Stimulated activated CD4-positive, alpha-beta T cell treated with anti-CD3 and anti-CD28 coated beads, Interleukin-1b, Interleukin-23, amount 100 ng/mL, for 4 hours (primary cell): ENCODE results near the gene CD6.

Experiments used
- DNase-seq, 2 donors: peaks; one replicate each; pipeline ENCODE4 v3.0.0-alpha.2; 2020; ENCODE audit warnings: low read depth in 2 of 2

CD6 gene

DNA sequence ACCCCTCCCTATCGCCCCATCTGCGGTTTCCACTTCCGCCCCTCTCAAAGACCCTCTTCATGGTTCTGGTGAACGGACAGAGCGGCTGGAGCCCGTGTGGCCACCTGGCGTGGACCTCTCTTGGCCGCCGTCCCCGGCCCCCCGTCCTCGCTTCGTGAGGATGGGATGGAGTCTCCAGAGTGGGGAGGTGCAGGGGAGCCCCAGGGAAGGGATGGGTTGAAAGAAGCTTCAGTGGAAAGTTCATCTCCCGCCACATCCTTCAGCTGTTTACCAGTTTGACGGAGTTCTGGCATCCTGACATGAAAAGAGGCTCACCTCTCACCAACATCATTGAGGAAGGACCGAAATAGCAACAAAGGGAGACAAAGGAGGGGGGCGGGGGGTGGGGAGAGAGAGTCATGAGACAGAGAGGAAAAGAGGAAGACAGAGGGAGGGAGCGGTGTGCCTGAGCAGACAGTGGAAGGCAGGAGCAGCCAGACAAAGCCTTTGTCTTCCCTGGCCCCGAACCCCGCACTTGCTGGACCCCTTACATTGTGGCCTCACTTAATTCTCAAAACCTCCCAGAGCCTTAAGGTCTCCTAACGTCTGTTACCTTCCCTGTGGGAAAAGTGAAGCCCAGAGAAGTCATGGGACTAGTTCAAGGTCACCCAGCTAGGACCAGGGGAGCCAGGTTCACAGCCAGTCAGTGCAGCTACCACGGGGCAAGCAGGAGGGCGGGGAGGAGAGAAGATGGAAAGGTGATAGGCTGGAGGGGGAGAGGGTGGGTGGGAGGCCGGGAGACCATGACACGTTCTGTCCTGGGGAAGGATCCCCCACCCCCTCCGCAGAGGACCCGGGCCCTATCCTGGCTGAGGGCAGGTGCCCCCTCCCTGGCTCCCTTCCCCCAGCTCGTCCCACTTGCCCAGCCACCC lies 54.9 kb downstream of the CD6 start:
- peak in 1 of 2 donors; percentile 30 for DNase-seq

DNA sequence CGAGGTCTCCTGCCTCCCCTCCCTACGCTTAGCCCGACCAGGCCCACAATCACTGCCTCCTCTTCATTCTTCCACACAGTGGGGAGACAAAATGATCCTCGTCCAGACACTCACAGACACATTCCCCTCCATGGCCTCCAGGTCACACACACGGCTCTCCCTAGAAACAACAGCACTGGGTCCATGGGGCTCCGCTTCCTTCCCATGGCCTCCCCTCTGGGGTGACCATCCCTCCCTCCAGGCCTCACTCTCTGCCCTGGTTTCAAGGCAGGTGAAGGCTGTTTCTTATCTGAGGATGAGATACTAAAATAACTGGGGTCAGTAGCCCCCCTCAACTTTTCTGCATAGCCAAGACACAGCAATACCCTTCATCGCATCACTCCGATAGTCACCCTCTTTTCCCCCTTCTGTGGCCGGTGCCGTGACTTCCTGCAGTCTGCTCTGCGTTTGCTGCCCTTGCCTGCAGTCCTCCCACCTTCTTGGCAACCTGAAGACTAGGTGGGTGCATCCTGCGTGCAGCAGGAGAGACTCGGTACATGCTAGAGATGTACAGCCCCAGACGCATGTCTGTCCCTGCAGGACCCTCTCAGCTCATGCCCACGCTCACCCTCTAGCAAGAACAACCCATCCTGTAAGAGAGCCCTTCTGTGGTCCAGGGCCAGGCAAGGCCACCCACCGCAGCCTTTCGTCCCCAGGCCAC lies 55.8 kb downstream of the CD6 start:
- DNase-seq, result no peak

DNA sequence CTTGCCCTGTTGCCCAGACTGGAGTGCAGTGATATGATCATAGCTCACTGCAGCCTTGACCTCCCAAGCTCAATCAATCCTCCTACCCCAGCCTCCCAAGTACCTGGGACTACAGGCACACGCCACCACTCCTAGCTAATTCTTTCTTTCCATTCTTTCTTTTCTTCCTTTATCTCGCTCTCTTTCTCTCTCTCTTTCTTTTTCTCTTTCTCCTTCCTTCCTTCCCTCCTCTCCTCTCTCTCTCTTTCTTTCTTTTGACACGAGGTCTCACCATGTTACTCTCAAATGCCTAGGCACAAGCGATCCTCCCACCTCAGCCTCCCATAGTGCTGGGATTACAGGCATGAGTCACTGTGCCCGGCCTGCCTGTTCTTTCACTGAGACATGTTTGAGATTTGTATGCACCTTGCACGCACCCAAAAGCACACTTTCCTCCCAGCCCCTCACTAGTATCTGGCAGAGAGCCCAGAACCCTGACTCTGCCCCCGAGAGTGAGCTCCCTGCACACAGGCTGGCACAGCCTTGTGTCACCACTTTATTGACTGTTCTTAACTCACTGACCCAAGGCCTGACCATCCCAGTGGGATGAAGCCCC lies 56.8 kb downstream of the CD6 start:
- DNase-seq, result peak; percentile 54 to 73

DNA sequence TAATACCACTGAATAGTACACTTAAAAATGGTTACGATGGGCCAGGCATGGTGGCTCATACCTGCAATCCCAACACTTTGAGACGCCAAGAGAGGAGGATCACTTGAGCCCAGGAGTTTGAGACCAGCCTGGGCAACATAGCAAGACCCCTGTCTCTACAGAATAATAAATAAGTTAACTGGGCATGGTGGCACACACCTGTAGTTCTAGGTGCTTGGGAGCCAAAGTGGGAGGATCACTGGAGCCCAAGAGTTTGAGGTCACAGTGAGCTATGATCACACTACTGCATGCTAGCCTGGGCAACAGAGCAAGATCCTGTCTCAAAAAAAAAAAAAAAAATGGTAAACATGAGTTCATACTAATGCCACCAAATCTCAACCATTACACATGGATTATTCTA lies 61.3 kb downstream of the CD6 start:
- no peak for DNase-seq

DNA sequence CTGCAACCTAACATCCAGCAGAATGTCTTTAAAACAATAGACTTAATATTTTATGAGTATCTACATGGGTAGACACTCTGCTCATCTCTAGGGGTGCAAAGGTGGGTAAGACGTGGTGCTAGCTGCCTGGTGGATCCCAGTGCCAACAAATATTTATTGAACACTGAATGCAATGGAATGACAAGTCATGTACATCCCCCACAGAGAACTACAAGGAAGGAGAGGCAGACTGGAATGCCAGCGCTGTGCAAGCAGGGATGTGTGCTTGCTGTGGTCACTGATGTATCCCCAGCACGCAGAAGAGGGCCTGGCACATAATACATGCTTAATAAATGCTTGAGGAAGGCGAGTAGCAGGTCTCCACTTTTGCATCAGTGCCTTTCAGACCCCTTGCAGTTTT lies 61.9 kb downstream of the CD6 start:
- DNase-seq, result no peak

DNA sequence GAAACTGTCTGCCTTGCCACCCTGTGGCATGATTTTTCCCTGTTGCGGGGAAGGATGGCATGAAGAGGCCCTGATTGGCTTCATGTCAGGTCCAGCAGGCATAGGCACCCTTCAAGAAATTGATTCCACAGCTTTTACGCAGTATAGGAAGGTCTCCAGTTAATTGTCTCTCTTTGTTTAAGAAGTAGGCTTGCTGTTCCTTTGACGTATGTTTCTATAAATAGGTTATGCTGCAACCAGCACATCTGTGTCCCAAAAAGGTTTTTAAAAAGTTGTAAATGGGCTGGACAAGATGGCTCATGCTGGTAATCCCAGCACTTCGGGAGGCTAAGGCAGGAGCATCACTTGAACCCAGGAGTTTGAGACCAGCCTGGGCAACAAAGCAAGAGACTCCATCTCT lies 62.6 kb downstream of the CD6 start:
- DNase-seq, result no peak

DNA sequence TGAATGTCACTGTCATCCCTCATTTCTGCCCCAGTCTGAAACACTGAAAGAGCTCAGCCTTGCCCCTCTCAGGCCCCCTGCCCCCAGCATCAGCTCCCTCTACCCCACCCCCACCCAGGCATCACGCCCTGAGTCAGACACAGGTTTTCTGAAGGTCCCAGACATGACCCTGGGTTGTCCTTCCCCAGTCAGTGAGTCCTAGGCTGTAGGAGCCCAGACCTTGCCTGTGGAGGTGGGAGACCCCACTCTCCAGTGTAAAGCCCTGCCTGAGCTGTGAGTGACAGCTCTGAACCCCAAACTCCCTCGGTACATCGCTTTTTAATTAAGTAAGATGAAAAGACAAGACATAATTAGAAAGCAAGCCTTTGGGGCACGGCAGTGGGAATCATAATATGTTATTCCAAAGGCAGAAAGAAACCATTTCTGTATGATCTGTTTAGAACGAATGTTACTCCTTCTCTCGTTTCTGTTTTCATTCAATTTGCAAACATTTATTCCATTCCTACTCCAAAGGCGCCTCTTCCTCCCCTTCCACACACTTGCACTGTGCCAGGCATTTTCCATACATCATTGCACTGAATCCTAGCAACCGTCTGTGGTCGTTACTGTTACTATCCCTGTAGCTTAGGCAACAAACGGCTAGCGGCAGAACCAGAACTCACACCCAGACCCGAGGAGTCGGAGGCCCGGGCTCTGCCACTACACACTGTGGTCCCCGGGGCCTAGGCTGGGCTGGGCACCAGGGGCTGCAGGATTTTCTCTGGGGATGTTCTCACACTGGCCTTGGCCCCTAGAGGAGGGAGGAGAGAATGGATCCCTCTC lies 63.4 kb downstream of the CD6 start:
- no peak for DNase-seq

DNA sequence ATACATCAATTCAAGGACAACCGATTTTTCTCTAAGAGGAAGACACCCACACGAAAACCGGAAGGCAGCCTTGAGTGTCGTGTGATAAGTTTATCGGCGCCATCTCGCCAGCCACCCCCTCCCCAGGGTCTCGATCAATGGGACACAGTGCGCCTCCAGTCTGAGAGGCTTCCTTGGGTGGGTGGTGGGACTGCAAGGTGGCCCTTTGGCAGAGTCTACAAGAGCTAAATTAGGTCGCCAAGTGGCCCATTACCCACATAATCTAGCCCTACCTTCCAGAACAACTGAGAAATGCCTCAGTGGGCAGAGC lies 64.0 kb downstream of the CD6 start:
- DNase-seq, result no peak

DNA sequence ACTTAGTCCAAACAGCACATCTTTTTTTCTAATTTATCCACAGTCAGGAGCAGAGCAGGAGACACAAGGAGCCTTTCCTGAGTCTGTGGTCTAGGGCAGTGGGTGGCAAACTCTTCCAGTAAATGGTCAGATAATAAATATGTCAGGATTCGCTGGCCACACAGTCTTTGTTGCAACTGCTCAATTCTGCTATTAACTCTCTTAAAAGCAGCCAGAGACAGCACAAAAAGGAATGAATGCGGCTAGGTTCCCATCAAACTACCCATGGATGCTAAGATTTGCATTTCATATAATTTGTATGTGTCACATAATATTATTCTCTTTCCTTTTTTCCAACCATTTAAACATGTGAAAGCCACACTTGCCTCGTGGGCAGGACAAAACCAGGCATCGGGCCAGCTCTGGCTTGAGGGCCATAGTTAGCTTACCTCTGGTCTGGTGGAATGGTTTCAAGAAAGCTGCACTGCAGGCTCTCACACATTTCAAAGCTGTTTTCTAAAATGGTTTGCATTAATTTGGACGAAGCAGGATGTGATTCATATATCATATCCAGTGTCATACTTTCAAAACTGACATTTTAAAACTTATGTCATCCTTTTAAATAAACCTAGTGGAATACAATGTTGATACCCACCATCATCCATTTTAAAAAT lies 66.1 kb downstream of the CD6 start:
- DNase-seq, result no peak

DNA sequence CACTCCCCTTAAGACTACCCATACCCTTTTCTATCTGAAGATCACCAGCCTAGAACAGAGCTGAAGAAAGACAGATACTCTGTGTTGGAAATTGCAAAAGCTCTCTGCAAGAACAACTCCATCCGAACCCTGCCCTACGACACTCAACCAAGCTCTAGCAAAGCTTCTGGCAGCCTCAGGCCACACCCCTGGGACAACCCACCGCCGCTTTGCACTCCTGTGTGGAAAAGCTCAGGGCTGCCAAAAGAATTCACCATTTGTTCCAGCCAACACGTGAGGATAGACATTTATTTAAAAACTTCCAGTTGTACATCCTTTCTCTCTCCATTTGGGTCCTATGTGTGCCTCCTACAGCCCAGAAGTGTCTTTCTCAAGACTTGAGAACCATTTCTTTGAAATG lies 68.4 kb downstream of the CD6 start:
- no peak for DNase-seq

DNA sequence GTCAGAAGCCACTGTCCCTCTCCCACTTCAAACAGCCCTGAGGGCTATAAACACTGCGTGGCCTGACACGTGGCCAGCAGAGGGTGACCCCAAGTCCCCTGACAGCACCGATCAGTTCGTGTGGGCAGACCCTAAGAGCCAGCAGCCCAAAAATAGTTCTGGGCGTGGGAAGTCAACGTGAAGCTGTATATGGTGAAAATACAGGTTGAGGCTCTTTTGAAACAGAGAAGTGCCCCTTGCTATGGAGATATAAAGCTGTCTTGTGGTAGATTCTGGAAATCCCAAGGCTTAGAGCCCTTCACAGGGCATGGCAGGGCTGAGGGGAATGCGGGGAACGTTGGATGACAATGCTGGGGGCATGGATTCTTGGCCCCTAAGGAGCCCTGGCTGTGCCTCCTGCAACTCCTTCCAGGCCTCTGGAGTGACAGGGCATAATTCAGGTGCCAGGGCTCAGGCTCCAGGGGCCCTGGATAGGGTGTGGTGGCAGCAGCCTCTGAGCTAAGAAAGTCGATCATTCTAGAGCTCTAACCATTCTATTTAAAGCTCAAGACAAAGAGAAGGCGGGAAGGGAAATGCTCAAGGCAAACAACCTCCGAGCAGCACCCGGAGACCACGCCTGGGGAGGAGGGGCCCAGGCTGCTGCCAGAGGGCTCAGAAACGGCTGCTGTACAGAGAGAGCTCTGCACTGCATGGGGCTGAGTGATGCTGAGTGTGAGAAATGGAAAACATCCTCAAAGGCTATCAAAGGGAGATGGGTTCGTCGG lies 70.5 kb downstream of the CD6 start:
- DNase-seq, result peak; percentile 58 to 70

DNA sequence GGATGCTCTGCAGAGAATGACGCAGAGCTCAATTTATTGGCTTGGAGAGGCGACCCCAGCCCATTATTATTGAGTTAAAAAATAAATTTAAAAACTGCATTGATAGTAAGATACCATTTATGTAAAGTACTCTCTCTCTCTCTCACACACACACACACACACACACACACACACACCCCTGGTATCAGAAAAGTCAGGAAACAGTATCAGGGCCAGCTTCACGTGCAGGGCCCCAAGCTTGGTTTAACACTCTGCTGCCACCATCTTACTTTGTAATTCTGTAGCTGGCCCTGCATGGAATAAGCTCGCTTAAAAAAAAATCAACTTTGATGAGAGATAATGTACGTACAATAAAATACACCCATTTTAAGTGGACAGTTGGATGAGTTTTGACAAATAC lies 71.1 kb downstream of the CD6 start:
- DNase-seq, result no peak

DNA sequence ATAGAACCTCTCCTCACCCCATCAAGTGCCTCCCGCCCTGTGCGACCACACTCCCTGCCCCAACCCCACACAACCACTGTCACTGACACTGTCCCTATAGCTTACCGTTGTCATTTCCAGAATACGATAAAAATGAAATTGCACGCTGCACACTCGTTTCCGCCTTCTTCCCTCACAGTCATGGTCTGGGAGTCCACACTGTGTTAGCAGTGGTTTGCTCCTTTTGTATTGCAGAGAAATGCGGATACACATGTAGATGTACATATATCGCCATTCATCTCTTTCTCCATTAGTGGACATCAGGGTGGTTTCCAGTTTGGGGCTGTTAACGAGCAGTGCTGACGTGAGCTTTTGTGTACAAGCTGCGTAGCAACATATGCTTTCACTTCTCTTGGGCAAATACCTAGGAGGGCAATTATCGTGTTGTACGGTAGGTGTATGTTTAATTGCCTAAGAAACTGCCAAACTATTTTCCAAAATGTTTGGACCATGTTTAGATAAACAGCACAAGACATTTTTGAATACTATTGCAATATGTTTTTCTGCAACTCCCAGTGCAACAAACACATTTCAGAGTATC lies 71.6 kb downstream of the CD6 start:
- DNase-seq, result no peak

DNA sequence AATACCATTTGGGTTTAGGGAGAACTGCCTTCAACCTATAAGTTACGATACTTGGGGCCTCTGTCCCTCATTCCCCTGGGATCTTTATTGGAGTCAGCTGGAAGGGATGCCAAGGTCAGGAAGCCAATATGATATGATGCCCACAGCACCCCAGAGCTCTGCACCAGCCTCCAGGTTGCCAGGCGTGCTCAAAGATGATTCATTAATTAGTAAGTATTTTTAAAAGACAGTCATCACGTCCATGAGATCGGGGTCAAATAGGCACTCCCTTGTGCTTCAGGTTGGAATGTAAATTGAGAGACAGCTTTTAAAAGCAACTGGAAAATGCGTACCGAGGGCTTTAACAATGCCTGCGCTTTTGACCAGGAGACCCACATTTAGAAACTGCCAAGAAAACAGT lies 73.8 kb downstream of the CD6 start:
- no peak for DNase-seq

DNA sequence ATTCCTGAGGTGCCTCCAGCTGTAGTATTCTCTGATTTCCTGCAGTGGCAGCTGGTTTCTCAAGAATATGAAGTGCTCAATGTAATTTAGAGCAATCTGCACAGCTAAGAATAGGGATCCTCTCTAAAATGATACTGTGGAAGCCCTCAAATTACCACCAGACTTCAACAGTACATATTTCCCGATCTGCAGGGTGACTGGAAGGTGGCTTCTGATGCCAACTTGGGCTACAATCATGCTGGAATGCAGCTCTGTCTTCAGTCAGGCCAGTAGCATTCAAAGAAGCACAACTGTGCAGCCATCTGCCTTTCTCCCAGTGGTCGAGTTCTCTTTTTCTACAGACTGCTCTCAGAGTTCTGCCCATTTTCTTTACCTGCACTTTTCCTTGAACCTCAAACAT lies 75.4 kb downstream of the CD6 start:
- no peak for DNase-seq

DNA sequence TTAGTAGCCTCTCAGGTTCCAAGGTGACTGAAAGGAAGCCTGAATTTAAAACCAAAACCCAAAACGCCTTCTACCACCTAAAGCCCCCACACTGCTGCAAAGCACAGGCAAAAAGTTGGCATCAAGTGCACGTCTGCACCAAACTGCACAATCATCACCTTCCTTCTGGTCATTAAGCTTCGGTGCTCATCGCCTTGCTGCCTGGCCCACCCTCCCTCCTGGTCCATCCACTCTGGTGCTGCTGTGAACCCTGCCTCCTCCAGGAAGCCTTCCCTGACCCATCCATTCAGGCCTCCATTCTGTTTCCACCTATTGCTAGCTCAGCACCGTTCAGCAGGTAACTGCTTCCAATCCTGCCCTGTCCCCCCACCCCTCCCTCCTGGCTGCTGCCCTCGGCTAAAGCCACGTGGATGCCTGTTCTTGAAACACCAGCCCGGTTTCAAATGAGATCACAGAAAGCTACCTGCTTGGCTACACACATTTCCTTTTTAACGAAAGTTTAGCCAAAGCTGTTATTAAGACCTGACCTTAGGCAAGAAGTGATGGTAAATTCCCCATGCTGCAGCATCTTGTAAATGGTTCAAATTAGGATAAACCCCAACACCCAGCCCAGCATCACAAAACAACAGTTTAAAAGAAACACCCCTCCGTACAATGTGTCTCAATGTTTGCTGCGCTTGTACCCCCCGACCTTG lies 77.0 kb downstream of the CD6 start:
- DNase-seq, result no peak

DNA sequence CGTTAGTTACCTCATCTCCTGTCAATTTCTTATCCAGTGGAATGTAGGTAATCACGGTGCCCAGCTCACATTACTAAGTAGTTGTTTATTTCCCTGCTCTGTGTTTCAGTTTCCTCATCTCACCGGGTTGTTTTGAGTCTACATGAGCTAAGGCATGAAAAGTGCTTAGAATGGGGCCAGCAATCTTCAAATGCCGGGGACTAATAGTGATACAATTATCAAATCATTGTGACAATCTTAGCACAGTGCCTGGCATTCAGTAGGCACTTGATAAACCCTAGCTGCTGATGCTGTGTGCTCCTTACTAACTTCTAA lies 77.5 kb downstream of the CD6 start:
- no peak for DNase-seq

DNA sequence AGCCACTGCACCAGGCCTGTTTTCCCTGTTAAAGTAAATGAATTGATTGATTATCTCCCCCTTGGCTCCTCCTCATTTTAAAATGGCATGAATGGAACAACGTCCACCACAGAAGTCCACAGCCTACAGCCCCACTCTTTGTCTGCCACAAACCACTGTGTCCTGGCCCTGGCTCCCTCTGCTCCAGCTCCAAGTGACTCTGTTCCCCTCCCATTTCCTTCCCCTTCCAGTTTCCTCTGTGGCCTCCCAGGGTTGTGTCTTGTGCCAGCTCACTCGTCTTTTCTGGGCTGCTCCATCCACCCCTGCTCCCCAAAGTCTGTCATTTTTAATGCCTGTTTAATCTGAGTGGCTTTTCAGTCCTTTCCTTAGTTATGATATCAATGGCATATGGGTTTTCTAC lies 78.4 kb downstream of the CD6 start:
- no peak for DNase-seq

DNA sequence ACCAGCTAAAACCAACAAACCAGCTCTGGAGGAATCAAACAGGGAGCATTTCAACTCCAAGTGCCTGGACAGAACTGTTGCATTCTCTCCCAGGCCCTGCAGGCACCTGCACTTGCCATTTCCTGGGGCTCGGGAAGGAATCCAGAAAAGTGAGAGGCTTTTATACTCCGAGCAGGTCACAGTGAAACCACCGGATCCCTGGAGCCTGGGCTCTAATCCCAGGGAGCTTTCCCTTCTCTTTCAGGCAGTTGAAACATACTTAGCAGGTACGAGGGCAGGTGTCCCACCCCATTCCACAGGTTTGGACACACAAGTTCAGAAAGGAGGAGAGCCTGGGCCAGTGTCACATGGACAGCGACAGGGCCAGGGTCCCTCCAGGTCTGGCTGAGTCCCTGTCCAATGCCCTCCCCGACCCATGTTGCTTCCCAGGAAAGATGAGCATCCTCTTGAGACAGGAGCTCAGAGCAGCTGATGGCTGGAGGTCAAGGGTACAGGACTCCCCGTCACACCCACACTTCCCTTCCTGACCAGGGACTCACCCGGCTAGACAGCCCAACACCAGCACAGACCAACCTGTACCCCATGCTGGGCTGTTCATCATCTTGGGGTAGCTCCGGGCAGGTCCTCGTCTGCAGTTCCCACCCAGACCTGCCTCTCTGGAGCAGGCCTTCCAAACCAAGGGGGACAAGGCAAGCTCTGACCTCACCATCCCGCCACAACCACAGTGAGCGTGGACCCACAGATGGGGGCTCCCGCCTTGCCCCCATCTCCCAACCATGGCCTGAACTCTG lies 80.9 kb downstream of the CD6 start:
- no peak for DNase-seq
